HUES48 (cell line): ENCODE data around the gene SH3RF3.

Experiments
- H3K27ac ChIP-seq: one replicate; pipeline ENCODE4 v1.7.0; 2013; ENCODE audit warnings: low read depth, low read length, inconsistent platforms
- H3K27me3 ChIP-seq: 2 replicates; pipeline ENCODE4 v1.6.1; 2013; ENCODE audit warnings: mild to moderate bottlenecking, low read length; ENCODE audit not compliant: control insufficient read depth, insufficient read depth
- H3K36me3 ChIP-seq: 2 replicates; pipeline ENCODE4 v1.6.1; 2013; ENCODE audit warnings: low read length; ENCODE audit not compliant: control insufficient read depth, insufficient read depth
- H3K4me1 ChIP-seq: 2 replicates; pipeline ENCODE4 v1.6.1; 2013; ENCODE audit warnings: mild to moderate bottlenecking, low read length; ENCODE audit not compliant: control insufficient read depth, insufficient read depth
- H3K4me3 ChIP-seq: 2 replicates; pipeline ENCODE4 v1.5.1; 2013; ENCODE audit warnings: mild to moderate bottlenecking, low read depth, low read length
- H3K9ac ChIP-seq: 2 replicates; pipeline ENCODE4 v1.6.1; 2013; ENCODE audit warnings: mild to moderate bottlenecking, low read depth, low read length, moderate library complexity
- H3K9me3 ChIP-seq: 2 replicates; pipeline ENCODE4 v1.6.1; 2013; ENCODE audit warnings: low read length; ENCODE audit not compliant: control insufficient read depth, insufficient read depth

The SH3RF3 gene

DNA sequence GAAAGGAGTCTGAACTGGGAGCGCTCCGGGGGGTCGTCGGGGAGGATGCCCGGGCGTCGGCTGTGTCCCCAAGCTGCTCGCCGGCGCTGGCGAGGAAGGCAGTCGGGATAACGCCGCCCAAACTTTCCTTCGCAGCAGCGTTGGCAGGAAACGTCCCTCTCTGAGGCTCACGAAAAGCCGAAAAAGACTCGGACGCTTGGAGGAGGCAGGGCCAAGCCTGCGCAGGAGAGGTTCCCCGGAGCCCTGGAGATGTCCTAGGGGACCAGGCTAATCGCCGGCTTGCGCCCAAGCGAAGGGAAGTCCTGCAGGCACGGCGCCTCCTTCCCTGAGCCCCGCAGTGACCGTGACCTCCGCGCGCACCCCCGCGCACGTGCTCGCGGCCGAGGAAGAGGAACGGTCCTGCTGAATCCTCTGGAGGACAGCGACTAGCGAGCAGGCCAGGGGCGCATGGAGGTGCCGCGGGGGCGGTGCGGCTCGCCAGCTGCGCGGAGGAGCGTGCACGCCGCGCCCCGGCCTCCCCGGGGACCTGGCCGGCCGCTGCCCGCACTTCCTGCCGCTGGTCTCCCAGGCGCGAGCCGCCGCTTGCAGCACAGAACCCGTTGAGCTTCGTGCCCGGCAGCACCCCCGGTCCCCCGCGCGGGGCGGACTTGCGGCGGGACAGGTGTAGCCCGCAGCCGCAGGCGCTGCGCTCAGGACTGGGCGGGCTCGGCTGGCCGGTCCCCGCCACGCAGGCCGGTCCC lies at the start of gene SH3RF3:
TSS of gene SH3RF3 (plus strand) at position 590 of the 740 bp plus-strand sequence.
- H3K9ac ChIP-seq: no peak within 1 kb of the TSS
- H3K9me3 ChIP-seq: no peaks in the 10 kb centered on the region
- H3K4me1 ChIP-seq: 0 out of 2 replicates have a peak, but pooled peaks cover 3% of the 10 kb centered on the region
- peaks cover 69% of the 10 kb centered on the region for H3K27me3 ChIP-seq
- H3K36me3 ChIP-seq: no peaks in the 10 kb centered on the region
- H3K27ac ChIP-seq: no peak within 1 kb of the TSS
- peak within 1 kb of the TSS; percentile 73 for H3K4me3 ChIP-seq

GRCh38 chr2:109079590-109079989 lies 49.4 kb upstream of the SH3RF3 start:
- Histone ChIP-seq H3K27me3 (no peaks in the 10 kb centered on the region; the same call in 1 of the 2 replicates), H3K4me1 (no peaks in the 10 kb centered on the region), H3K36me3 (no peaks in the 10 kb centered on the region), H3K9ac (no peak overlapping the region), H3K4me3 (no peak overlapping the region), H3K27ac (no peak overlapping the region), H3K9me3 (no peaks in the 10 kb centered on the region)

DNA sequence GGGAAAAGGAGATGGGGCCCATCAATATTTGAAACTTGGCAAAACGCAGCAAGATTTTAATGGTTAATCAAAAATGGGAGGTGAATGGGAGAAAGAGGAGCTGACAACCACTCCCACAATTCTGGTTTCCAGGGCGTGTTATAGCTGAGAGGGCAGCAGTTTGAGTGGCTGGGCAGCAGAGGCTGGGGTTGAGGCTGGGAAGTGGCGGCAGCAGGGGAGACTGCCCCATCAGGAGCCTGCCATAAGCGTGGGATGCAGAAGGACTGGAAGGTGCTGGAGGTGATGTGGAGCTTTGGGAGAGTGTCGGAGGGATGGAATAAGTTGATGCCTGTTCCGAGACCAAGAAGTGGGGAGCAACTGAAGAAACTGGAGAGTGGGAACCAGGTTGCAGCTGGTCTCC lies 48.9 kb upstream of the SH3RF3 start:
- Histone ChIP-seq H3K9ac (no peak overlapping the region), H3K9me3 (no peaks in the 10 kb centered on the region), H3K27me3 (no peaks in the 10 kb centered on the region; the same call in 1 of the 2 replicates), H3K27ac (no peak overlapping the region), H3K36me3 (no peaks in the 10 kb centered on the region), H3K4me1 (no peaks in the 10 kb centered on the region), H3K4me3 (no peak overlapping the region)

- Histone ChIP-seq H3K4me1 (no peaks in the 10 kb centered on the region), H3K9ac (no peak overlapping the region), H3K9me3 (no peaks in the 10 kb centered on the region), H3K4me3 (no peak overlapping the region), H3K36me3 (no peaks in the 10 kb centered on the region), H3K27me3 (no peaks in the 10 kb centered on the region; the same call in 1 of the 2 replicates), H3K27ac (no peak overlapping the region)
Observed at GRCh38 chr2:109080757-109081156, 48.2 kb upstream of the SH3RF3 start.

- Histone ChIP-seq H3K9ac (no peak overlapping the region), H3K36me3 (no peaks in the 10 kb centered on the region), H3K27ac (no peak overlapping the region), H3K9me3 (no peaks in the 10 kb centered on the region), H3K4me3 (no peak overlapping the region), H3K27me3 (no peaks in the 10 kb centered on the region), H3K4me1 (no peaks in the 10 kb centered on the region)
Observed at GRCh38 chr2:109081374-109081773, 47.6 kb upstream of the SH3RF3 start.

GRCh38 chr2:109083771-109084170 lies 45.2 kb upstream of the SH3RF3 start:
- H3K27ac ChIP-seq: no peak overlapping the region
- H3K4me1 ChIP-seq: no peaks in the 10 kb centered on the region

DNA sequence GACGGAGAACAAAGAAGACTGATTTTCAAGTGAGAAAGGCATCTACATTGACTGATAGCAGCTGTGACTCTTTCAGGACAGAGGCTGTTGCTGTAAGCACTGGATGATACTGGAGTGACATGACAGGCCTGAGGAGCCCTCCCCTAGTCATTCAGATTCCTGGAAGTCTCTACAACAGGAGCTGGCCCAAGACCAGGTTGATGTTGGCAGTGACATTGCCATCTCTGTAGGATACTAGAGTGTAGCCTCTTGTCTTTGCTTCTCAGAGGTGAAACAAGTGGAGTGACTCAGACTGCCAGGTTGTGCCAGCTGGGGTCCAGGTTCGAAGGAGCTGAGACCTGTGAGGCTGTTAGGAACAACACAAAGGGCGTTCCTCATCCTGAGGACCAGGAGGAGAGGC lies 44.7 kb upstream of the SH3RF3 start:
- Histone ChIP-seq H3K9me3 (no peaks in the 10 kb centered on the region), H3K4me3 (no peak overlapping the region), H3K27me3 (no peaks in the 10 kb centered on the region), H3K4me1 (no peaks in the 10 kb centered on the region), H3K36me3 (no peaks in the 10 kb centered on the region), H3K9ac (no peak overlapping the region), H3K27ac (no peak overlapping the region)

More at GRCh38 chr2:109083771-109084170, 45.2 kb upstream of the SH3RF3 start:
- no peaks in the 10 kb centered on the region for H3K9me3 ChIP-seq
- H3K36me3 ChIP-seq: no peaks in the 10 kb centered on the region
- H3K4me3 ChIP-seq: no peak overlapping the region
- no peaks in the 10 kb centered on the region for H3K27me3 ChIP-seq
- H3K9ac ChIP-seq: no peak overlapping the region

- no peak overlapping the region for H3K9ac ChIP-seq
- H3K36me3 ChIP-seq: no peaks in the 10 kb centered on the region
- no peaks in the 10 kb centered on the region for H3K27me3 ChIP-seq
- no peak overlapping the region for H3K27ac ChIP-seq
- no peak overlapping the region for H3K4me3 ChIP-seq
- H3K4me1 ChIP-seq: no peaks in the 10 kb centered on the region
- no peaks in the 10 kb centered on the region for H3K9me3 ChIP-seq
Observed at GRCh38 chr2:109085912-109086742, 42.9 kb upstream of the SH3RF3 start.

DNA sequence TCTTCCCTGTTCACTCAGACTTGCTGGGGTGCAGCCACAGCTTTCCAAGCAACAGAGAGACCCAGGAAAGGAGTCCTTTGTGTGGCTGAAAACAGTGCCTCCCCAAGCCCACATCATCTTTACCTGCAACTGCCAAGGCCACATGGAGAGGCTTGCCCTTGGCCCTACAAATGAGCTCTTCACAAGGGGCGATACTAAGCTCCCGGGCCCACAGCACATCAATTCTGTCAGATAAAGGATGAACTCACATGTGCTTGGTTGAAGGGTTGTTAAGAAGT lies 42.3 kb upstream of the SH3RF3 start:
- Histone ChIP-seq H3K36me3 (no peaks in the 10 kb centered on the region), H3K9me3 (no peaks in the 10 kb centered on the region), H3K9ac (no peak overlapping the region), H3K4me3 (no peak overlapping the region), H3K4me1 (no peaks in the 10 kb centered on the region), H3K27me3 (no peaks in the 10 kb centered on the region), H3K27ac (no peak overlapping the region)

GRCh38 chr2:109087055-109087663 lies 41.8 kb upstream of the SH3RF3 start:
- Histone ChIP-seq H3K27ac (no peak overlapping the region), H3K9ac (no peak overlapping the region), H3K9me3 (no peaks in the 10 kb centered on the region), H3K27me3 (no peaks in the 10 kb centered on the region; the same call in 1 of the 2 replicates), H3K4me3 (no peak overlapping the region), H3K36me3 (no peaks in the 10 kb centered on the region), H3K4me1 (no peaks in the 10 kb centered on the region)
